GM12878 (cell line): ENCODE results near the gene DENND4C. TPM values are rescaled to one million over a fixed set of nuclear protein-coding genes. Genes with fewer than 3 reads are reported as not detected.

ENCODE experiments used
- ATAC-seq: fragments of 200-7000 bp; cut with Tn5 transposase; 3 replicates; pipeline ENCODE4 v1.9.1; 2020; ENCODE audit warnings: mild to moderate bottlenecking, moderate library complexity
- BruUV-seq: library from RNA; stranded (reverse); fragments of 400-500 nt; replicated peaks from 2 replicates; lab custom pipeline; 2021; lab: Mats Ljungman, UMichigan
- CTCF ChIA-PET: fragments of 300-600 bp; sonication (Branson Sonifier 250); formaldehyde crosslinking; extraction: SDS; loops from one replicate; lab custom pipeline; 2021; ENCODE audit warnings: inconsistent platforms; lab: Yijun Ruan, JAX
- POLR2A ChIA-PET: fragments of 350-600 bp; formaldehyde crosslinking; extraction: SDS; loops from one replicate; lab custom pipeline; 2021; ENCODE audit warnings: inconsistent platforms; lab: Charles Lee
- RAD21 ChIA-PET: fragments of 300-600 bp; sonication (Branson Sonifier 250); formaldehyde crosslinking; loops from one replicate; lab custom pipeline; 2023; ENCODE audit warnings: antibody characterized with exemption; ENCODE audit not compliant: unreplicated experiment; lab: Charles Lee
- SMC1A ChIA-PET: fragments of 300-600 bp; sonication (Branson Sonifier 250); formaldehyde crosslinking; loops from one replicate; lab custom pipeline; 2023; ENCODE audit not compliant: unreplicated experiment, uncharacterized antibody; lab: Charles Lee
- DNase-seq: peaks from one replicate; pipeline ENCODE4 v3.0.0-alpha.2; 2011; ENCODE audit warnings: low read depth, low spot score
- FAIRE-seq: peaks from 3 replicates; lab custom pipeline; 2011; peaks lifted over from hg19 to GRCh38; lab: Jason Lieb, UNC
- H2AFZ ChIP-seq: 2 replicates; pipeline ENCODE4 v1.6.0; 2011; ENCODE audit warnings: low read depth, low read length, control low read depth; ENCODE audit not compliant: control insufficient read depth
- H3K27ac ChIP-seq: 2 replicates; pipeline ENCODE4 v1.5.1; 2011; ENCODE audit warnings: control low read depth; ENCODE audit not compliant: control insufficient read depth, insufficient read depth
- H3K27me3 ChIP-seq, 2 experiments: replicated peaks in 1 of 2; 2 replicates each; pipeline versions ENCODE4 v1.6.0 to v1.6.1; 2011; ENCODE audit warnings: low read length in 1 of 2; ENCODE audit not compliant: control insufficient read depth in 2 of 2, insufficient read depth in 2 of 2
- H3K36me3 ChIP-seq, 2 experiments: 2 replicates each; pipeline ENCODE4 v1.5.1; 2011; ENCODE audit warnings: low read length in 1 of 2; ENCODE audit not compliant: control insufficient read depth in 2 of 2, insufficient read depth in 2 of 2
- H3K4me1 ChIP-seq: 2 replicates; pipeline ENCODE4 v1.6.1; 2011; ENCODE audit warnings: mild to moderate bottlenecking, low read length, moderate library complexity, mixed read lengths; ENCODE audit not compliant: control insufficient read depth, insufficient read depth
- H3K4me2 ChIP-seq: 2 replicates; pipeline ENCODE4 v1.6.0; 2011; ENCODE audit warnings: control low read depth; ENCODE audit not compliant: control insufficient read depth, insufficient read depth
- H3K4me3 ChIP-seq: fragments of 200-600 bp; sonication (generic); 2 replicates; pipeline ENCODE4 v1.5.1; 2016
- H3K79me2 ChIP-seq: 2 replicates; pipeline ENCODE4 v1.6.0; 2011; ENCODE audit warnings: low read length; ENCODE audit not compliant: control insufficient read depth, insufficient read depth
- H3K9ac ChIP-seq: 2 replicates; pipeline ENCODE4 v1.8.0; 2011; ENCODE audit warnings: low read length, control low read depth, mixed read lengths; ENCODE audit not compliant: control insufficient read depth, insufficient read depth
- H3K9me3 ChIP-seq: replicated peaks from 3 replicates; pipeline ENCODE4 v1.5.1; 2011; ENCODE audit warnings: mild to moderate bottlenecking, low read length; ENCODE audit not compliant: control insufficient read depth, insufficient read depth
- H4K20me1 ChIP-seq: 2 replicates; pipeline ENCODE4 v1.6.0; 2011; ENCODE audit not compliant: control insufficient read depth, insufficient read depth
- ATF2 ChIP-seq: IDR thresholded peaks from 2 replicates; pipeline ENCODE4 v1.6.1; 2012; ENCODE audit warnings: low read length, inconsistent platforms
- ATF3 ChIP-seq: IDR thresholded peaks from 2 replicates; pipeline ENCODE4 v1.6.1; 2011; ENCODE audit warnings: low read depth, mild to moderate bottlenecking, low read length, moderate library complexity, borderline replicate concordance; ENCODE audit errors: extremely low read depth
- BACH1 ChIP-seq: fragments of 450-650 bp; IDR thresholded peaks from 2 replicates; pipeline ENCODE4 v1.6.1; 2017; ENCODE audit warnings: mild to moderate bottlenecking, borderline replicate concordance
- CREM ChIP-seq: IDR thresholded peaks from 2 replicates; pipeline ENCODE4 v1.6.1; 2014; ENCODE audit warnings: antibody characterized with exemption, low read depth
- FOXM1 ChIP-seq: IDR thresholded peaks from 2 replicates; pipeline ENCODE4 v1.6.1; 2012; ENCODE audit warnings: low read depth, mild to moderate bottlenecking, inconsistent platforms, low read length, moderate library complexity
- IRF4 ChIP-seq: IDR thresholded peaks from 2 replicates; pipeline ENCODE4 v1.6.1; 2011; ENCODE audit warnings: low read depth, low read length
- MTA2 ChIP-seq: fragments of 450-650 bp; IDR thresholded peaks from 2 replicates; pipeline ENCODE4 v1.6.1; 2016; ENCODE audit warnings: low read depth, mild to moderate bottlenecking, moderate library complexity
- NFYB ChIP-seq: IDR thresholded peaks from 2 replicates; pipeline ENCODE4 v1.6.1; 2011; ENCODE audit warnings: low read depth, mild to moderate bottlenecking, low read length, improper control_type of control experiment, moderate library complexity; ENCODE audit not compliant: insufficient read depth
- PKNOX1 ChIP-seq: fragments of 450-650 bp; IDR thresholded peaks from 2 replicates; pipeline ENCODE4 v1.6.1; 2016; ENCODE audit warnings: mild to moderate bottlenecking
- POU2F2 ChIP-seq: IDR thresholded peaks from 3 replicates; pipeline ENCODE4 v1.6.1; 2011; ENCODE audit warnings: low read depth, mild to moderate bottlenecking, low read length, borderline replicate concordance
- RAD21 ChIP-seq: IDR thresholded peaks from 2 replicates; pipeline ENCODE4 v1.6.1; 2011; ENCODE audit warnings: mild to moderate bottlenecking, low read depth, low read length, moderate library complexity; ENCODE audit not compliant: insufficient read depth
- RAD51 ChIP-seq: fragments of 450-650 bp; IDR thresholded peaks from 2 replicates; pipeline ENCODE4 v1.6.1; 2016; ENCODE audit warnings: moderate library complexity, mild to moderate bottlenecking, inconsistent platforms
- RB1 ChIP-seq: fragments of 450-650 bp; formaldehyde crosslinking; IDR thresholded peaks from 2 replicates; pipeline ENCODE4 v1.6.1; 2017; ENCODE audit warnings: mild to moderate bottlenecking, borderline replicate concordance
- ZBTB4 ChIP-seq: fragments of 450-650 bp; formaldehyde crosslinking; IDR thresholded peaks from 2 replicates; pipeline ENCODE4 v1.4.0; 2022; ENCODE audit warnings: mild to moderate bottlenecking, moderate library complexity
- ZNF384 ChIP-seq: IDR thresholded peaks from 2 replicates; pipeline ENCODE4 v1.6.1; 2012; ENCODE audit warnings: low read depth, mild to moderate bottlenecking, low read length, improper control_type of control experiment, borderline replicate concordance
- WGBS: methylation state at CpG from one replicate; pipeline ENCODE4 v1.1.6; 2016; ENCODE audit warnings: low lambda C conversion rate; ENCODE audit not compliant: insufficient replicate concordance, insufficient coverage; ENCODE audit errors: missing lambda C conversion rate; 5-methylcytosine and 5-hydroxymethylcytosine counted together
- in situ Hi-C: fragments of 300-500 bp; cut with MboI; formaldehyde crosslinking; loops from 9 replicates; pipeline ENCODE4 v1.14.3; 2018; ENCODE audit warnings: mixed read lengths
- intact Hi-C: fragments of 100-400 bp; cut with micrococcal nuclease; formaldehyde crosslinking; loops from one replicate; pipeline ENCODE4 v1.14.2; 2022; ENCODE audit not compliant: unreplicated experiment
- polyA plus RNA-seq, 11 experiments: library from polyadenylated mRNA; depleted of rRNA in 4 of 11; unstranded in 6 of 11; stranded (reverse) in 5 of 11; fragments of >200 nt; fragmentation: Nextera tagmentation in 4 of 11; fragmentation: Illumina TruSeq in 1 of 11; extraction: Ambion mirVana in 4 of 11; extraction: Trizol in 1 of 11; gene quantifications; 1 replicate in 1 of 11; 2 replicates in 10 of 11; pipeline versions ENCODE4 v1.2.1 to v1.2.3, GENCODE V29; 2011 to 2016; ENCODE audit warnings: inconsistent platforms in 2 of 11, missing spikeins in 2 of 11, low read depth in 1 of 11
- total RNA-seq, 4 experiments: library from RNA; depleted of rRNA in 3 of 4; stranded (reverse); fragments of >200 nt in 3 of 4; fragmentation: Illumina TruSeq in 1 of 4; extraction: Trizol in 1 of 4; gene quantifications; 2 replicates each; pipeline versions ENCODE4 v1.2.1 to v1.2.3, GENCODE V29; 2013 to 2021
- TF ChIP-seq, protein P1 (sequence below): fragments of 450-650 bp; conservative IDR thresholded peaks from 2 replicates; pipeline ENCODE4 v1.6.1; 2017; ENCODE audit warnings: mild to moderate bottlenecking, moderate library complexity

The DENND4C gene
- total and polyA plus RNA-seq, 10 of the 15 experiments (the other 5 are each of a cell fraction or from before 2014, with no cell fraction given): 8.2 to 49.3 (median 24.7) TPM

- FAIRE-seq (peak; percentile 47), DNase-seq (peak; percentile 46), ATAC-seq (peak; percentile 16)
- SMC1A ChIA-PET: interaction anchor here (0.6 to 4.3 kb wide), 29 partner anchors 9 to 1406 kb away, joined by 3 to 37 read pairs (median 4); partner anchors contain the start of gene RRAGA
- H3K27me3 ChIP-seq: no peaks in the 10 kb centered on the region
- no peaks in the 10 kb centered on the region for H3K9me3 ChIP-seq
- H4K20me1 ChIP-seq: no peaks in the 10 kb centered on the region
- POLR2A ChIA-PET: interaction anchor here (0.5 to 2.7 kb wide), 18 partner anchors 9 to 1375 kb away, joined by 3 to 14 read pairs (median 3); partner anchors contain the start of gene RRAGA
- peak overlapping the region; percentile 79 for H3K4me3 ChIP-seq
- intact Hi-C loops (loop anchor here (5.0 kb wide), 3 partner anchors 39 to 224 kb away; no protein-coding TSS in a partner anchor), in situ Hi-C loops (no loop called here)
- no peak overlapping the region for H2AFZ ChIP-seq
- RAD21 ChIA-PET: interaction anchor here (0.6 to 4.1 kb wide), 26 partner anchors 9 to 224 kb away, joined by 3 to 19 read pairs (median 4); no protein-coding TSS in a partner anchor
- no peaks in the 10 kb centered on the region for H3K36me3 ChIP-seq
- CTCF ChIA-PET: interaction anchor here (0.7 to 2.4 kb wide), 19 partner anchors 9 to 232 kb away, joined by 3 to 15 read pairs (median 4); partner anchors contain the start of gene ACER2
- no TSS peak for BruUV-seq
- H3K79me2 ChIP-seq: peaks cover 66% of the 10 kb centered on the region
- WGBS: 5% methylated on average over 1 of the region's 1 CpG
- H3K4me1 ChIP-seq: no peaks in the 10 kb centered on the region; the same call in 1 of the 2 replicates
- peak overlapping the region; percentile 94 for H3K27ac ChIP-seq
- H3K4me2 ChIP-seq: peak overlapping the region; percentile 88
- peak overlapping the region; percentile 91 for H3K9ac ChIP-seq
- TF ChIP-seq MTA2 (no peak), PKNOX1 (no peak), CREM (no peak), RAD21 (no peak), RB1 (no peak), NFYB (0 out of 2 replicates have a peak, but pooled peaks have one; percentile 2), ATF3 (no peak), POU2F2 (no peak), ATF2 (no peak), RAD51 (no peak), ZBTB4 (CRISPR knock-in tag) (no peak), IRF4 (no peak), ZNF384 (peak; percentile 90), BACH1 (peak; percentile 97), FOXM1 (0 out of 2 replicates have a peak, but pooled peaks have one; percentile 46)
- TF ChIP-seq, protein P1, sequence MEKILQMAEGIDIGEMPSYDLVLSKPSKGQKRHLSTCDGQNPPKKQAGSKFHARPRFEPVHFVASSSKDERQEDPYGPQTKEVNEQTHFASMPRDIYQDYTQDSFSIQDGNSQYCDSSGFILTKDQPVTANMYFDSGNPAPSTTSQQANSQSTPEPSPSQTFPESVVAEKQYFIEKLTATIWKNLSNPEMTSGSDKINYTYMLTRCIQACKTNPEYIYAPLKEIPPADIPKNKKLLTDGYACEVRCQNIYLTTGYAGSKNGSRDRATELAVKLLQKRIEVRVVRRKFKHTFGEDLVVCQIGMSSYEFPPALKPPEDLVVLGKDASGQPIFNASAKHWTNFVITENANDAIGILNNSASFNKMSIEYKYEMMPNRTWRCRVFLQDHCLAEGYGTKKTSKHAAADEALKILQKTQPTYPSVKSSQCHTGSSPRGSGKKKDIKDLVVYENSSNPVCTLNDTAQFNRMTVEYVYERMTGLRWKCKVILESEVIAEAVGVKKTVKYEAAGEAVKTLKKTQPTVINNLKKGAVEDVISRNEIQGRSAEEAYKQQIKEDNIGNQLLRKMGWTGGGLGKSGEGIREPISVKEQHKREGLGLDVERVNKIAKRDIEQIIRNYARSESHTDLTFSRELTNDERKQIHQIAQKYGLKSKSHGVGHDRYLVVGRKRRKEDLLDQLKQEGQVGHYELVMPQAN: no peak
Observed at GRCh38 chr9:19232823-19233194, 2.3 kb downstream of the DENND4C start.
